Measurements from ENCODE around the gene AP1S1. TPM values are rescaled to one million over a fixed set of nuclear protein-coding genes. Genes with fewer than 3 reads are reported as not detected.
"Not testable (repeated sequence)": the region's sequence is repeated elsewhere in the genome, so short reads cannot be mapped to it uniquely, and the experiment has no call there.

The AP1S1 gene
- polyA plus RNA-seq, 4 donors, result 62.7 to 134 (median 87.3) TPM

DNA sequence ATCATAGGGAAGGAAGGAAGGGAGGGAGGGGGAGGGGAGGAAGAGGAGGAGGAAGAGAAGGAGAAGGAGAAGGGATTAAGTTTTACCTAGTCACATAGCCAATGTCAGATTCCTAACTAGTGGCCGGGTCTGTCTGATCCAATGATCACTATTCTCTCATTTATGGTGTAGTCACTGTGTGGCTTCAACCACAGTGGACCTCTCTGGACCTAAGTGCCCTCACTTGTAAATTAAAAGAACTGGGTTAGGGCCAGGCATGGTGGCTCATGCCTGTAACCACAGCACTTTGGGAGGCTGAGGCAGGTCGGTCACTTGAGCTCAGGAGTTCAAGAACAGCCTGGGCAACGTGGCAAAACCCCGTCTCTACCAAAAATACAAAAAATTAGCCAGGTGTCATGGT lies 34.0 kb upstream of the AP1S1 start:
- no peaks in the 10 kb centered on the region for H3K36me3 ChIP-seq (ENCODE audit: control insufficient read depth in 3 of 3, insufficient read depth in 2 of 3, low read depth in 1 of 3, low read length in 3 of 3)
- 76 to 83% (median 80%) methylated on average over 4 of the region's 4 CpGs for WGBS, 3 donors
- H3K9me3 ChIP-seq (ENCODE audit: control insufficient read depth in 2 of 2, insufficient read depth in 1 of 2, low read depth in 1 of 2, low read length in 1 of 2), result no peaks in the 10 kb centered on the region
- no peak for FAIRE-seq
- peaks cover 0 to 22% (median 0%) of the 10 kb centered on the region in 3 donors for H3K4me1 ChIP-seq (ENCODE audit: control insufficient read depth in 3 of 3, insufficient read depth in 2 of 3, low read depth in 1 of 3, low read length in 2 of 3)
- no peak for DNase-seq
- H3K27me3 ChIP-seq (ENCODE audit: control insufficient read depth in 3 of 3, insufficient read depth in 3 of 3, low read length in 3 of 3), result peaks cover 0 to 9% (median 0%) of the 10 kb centered on the region in 3 donors
- no peak overlapping the region for H3K4me3 ChIP-seq (ENCODE audit: low read depth in 1 of 3, low read length in 3 of 3)
- H3K27ac ChIP-seq (ENCODE audit: low read depth in 1 of 3, low read length in 2 of 3), result no peak overlapping the region

GRCh38 chr7:101121631-101121990 lies 32.7 kb upstream of the AP1S1 start:
- not testable (repeated sequence) for H3K9me3 ChIP-seq (ENCODE audit: control insufficient read depth in 2 of 2, insufficient read depth in 1 of 2, low read depth in 1 of 2, low read length in 1 of 2); DNase-seq; H3K36me3 ChIP-seq (ENCODE audit: control insufficient read depth in 3 of 3, insufficient read depth in 2 of 3, low read depth in 1 of 3, low read length in 3 of 3); FAIRE-seq
- 61 to 87% (median 78%) methylated on average over 8 to 9 of the region's 9 CpGs for WGBS, 3 donors
- H3K4me1 ChIP-seq (ENCODE audit: control insufficient read depth in 3 of 3, insufficient read depth in 2 of 3, low read depth in 1 of 3, low read length in 2 of 3), result peaks cover 0 to 30% (median 0%) of the 10 kb centered on the region in 3 donors
- peak overlapping the region; percentile 70 to 91 (median 84) for H3K27ac ChIP-seq (ENCODE audit: low read depth in 1 of 3, low read length in 2 of 3)
- peak overlapping the region in 1 of 3 donors; percentile 39 for H3K4me3 ChIP-seq (ENCODE audit: low read depth in 1 of 3, low read length in 3 of 3)
- peaks cover 0 to 21% (median 0%) of the 10 kb centered on the region in 3 donors for H3K27me3 ChIP-seq (ENCODE audit: control insufficient read depth in 3 of 3, insufficient read depth in 3 of 3, low read length in 3 of 3)

DNA sequence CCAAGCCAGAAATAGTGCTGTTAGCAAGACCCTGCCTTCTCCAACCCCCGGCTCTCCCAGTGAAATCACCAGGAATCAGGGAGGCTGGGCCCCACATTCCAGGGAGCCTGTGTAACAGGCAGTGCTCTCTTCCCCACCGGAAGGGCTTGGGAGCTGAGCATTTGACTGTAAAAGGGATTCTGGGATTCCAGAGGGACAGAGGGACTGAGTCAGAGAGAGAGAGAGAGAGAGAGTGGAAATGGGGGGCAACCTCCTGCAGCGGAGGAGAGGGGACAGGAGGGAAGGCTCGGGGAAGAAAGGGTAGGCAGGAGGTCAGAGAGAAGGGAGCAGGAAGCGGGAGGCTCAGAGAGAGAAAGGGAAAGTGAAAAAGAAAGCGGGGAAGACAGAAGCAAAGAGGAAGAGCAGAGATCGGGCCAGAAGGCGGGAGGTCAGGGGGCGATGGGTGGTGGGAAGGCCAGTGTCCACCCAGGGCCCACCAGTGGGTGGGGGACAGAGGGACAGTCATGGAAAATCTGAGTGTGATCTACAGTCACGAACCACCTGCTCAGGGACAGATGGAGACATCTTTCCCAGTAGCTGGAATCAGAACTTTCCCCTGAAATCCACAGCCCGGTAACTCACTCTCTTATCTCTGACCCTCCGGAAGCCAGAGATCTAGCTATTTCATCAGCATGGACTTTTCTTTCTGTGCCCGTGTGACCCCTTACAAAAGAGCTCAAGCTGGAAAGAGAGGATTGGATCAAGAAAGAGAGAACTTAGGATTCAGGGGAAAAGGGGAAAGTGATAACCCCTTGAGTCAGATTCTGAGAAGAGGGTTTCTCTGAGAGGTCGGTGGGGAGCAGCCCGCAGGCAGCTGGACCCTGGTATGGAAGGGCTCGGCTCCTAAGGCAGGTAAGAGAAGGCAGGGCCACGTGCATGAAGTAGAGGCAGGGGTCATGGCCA lies 32.0 kb upstream of the AP1S1 start:
- H3K4me3 ChIP-seq (ENCODE audit: low read depth in 1 of 3, low read length in 3 of 3), result peak overlapping the region in 2 of 3 donors; percentile 39 to 50
- WGBS, 3 donors, result 11 to 17% (median 14%) methylated on average over 17 of the region's 17 CpGs
- FAIRE-seq, result no peak
- H3K4me1 ChIP-seq (ENCODE audit: control insufficient read depth in 3 of 3, insufficient read depth in 2 of 3, low read depth in 1 of 3, low read length in 2 of 3), result peaks cover 0 to 36% (median 0%) of the 10 kb centered on the region in 3 donors
- no peaks in the 10 kb centered on the region for H3K36me3 ChIP-seq (ENCODE audit: control insufficient read depth in 3 of 3, insufficient read depth in 2 of 3, low read depth in 1 of 3, low read length in 3 of 3)
- H3K27me3 ChIP-seq (ENCODE audit: control insufficient read depth in 3 of 3, insufficient read depth in 3 of 3, low read length in 3 of 3), result peaks cover 0 to 27% (median 0%) of the 10 kb centered on the region in 3 donors
- DNase-seq, result peak; percentile 66 to 84
- no peaks in the 10 kb centered on the region for H3K9me3 ChIP-seq (ENCODE audit: control insufficient read depth in 2 of 2, insufficient read depth in 1 of 2, low read depth in 1 of 2, low read length in 1 of 2)
- H3K27ac ChIP-seq (ENCODE audit: low read depth in 1 of 3, low read length in 2 of 3), result peak overlapping the region; percentile 70 to 91 (median 84)

DNA sequence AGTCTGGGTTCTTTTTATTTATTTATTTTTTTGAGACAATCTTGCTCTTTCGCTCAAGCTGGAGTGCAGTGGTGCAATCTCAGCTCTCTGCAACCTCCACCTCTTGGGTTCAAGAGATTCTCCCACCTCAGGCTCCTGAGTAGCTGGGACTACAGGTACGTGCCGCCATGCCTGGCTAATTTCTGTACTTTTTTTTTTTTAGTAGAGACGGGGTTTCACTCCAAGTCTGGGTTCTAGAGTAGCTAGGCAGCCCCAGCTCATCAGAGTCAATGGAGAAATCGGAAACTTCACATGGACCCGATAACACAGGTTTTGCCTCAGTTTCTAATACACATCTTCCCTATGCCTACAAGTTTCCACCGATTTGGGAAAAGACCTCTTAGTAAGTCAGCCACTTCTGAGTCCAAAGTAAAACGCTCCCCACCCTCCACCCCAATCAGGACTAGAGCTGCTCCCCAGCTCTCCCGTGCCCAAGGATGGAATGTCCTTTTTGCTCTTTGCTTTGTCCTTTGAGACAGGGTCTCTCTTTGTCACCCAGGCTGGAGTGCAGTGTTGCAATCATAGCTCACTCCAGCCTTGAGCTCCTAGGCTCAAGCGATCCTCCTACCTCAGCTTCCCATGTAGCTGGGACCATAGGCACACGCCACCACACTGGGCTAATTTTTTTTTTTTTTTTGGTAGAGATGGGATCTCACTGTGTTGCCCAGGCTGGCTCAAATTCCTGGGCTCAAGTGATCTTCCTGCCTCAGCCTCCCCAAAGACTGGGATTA lies 31.2 kb upstream of the AP1S1 start:
- Histone ChIP-seq H3K4me1 (ENCODE audit: control insufficient read depth in 3 of 3, insufficient read depth in 2 of 3, low read depth in 1 of 3, low read length in 2 of 3) (peaks cover 0 to 39% (median 0%) of the 10 kb centered on the region in 3 donors), H3K27me3 (ENCODE audit: control insufficient read depth in 3 of 3, insufficient read depth in 3 of 3, low read length in 3 of 3) (peaks cover 0 to 31% (median 0%) of the 10 kb centered on the region in 3 donors), H3K36me3 (ENCODE audit: control insufficient read depth in 3 of 3, insufficient read depth in 2 of 3, low read depth in 1 of 3, low read length in 3 of 3) (no peaks in the 10 kb centered on the region), H3K27ac (ENCODE audit: low read depth in 1 of 3, low read length in 2 of 3) (peak overlapping the region in 2 of 3 donors; percentile 84 to 91), H3K4me3 (ENCODE audit: low read depth in 1 of 3, low read length in 3 of 3) (no peak overlapping the region), H3K9me3 (ENCODE audit: control insufficient read depth in 2 of 2, insufficient read depth in 1 of 2, low read depth in 1 of 2, low read length in 1 of 2) (no peaks in the 10 kb centered on the region)
- WGBS, 3 donors, result 92 to 97% (median 94%) methylated on average over 11 of the region's 11 CpGs
- FAIRE-seq, result no peak
- no peak for DNase-seq

DNA sequence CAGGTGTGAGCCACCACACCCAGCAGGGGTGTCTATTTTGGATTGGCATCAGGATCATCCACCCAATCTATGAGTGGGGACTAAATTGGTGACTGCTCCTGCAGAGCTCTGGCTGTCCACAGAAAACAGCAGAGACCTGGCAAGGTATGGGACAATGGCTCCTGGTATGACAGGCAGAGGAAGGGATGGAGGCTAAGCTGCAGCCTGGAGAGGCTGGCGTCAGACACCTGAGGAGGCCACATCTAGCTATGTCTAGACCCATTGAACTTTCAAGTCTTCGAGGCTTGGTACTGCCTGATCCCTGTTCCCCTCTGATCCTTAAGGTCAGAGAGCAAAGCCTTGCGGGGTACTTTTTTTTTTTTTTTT lies 30.6 kb upstream of the AP1S1 start:
- FAIRE-seq (no peak), DNase-seq (no peak)
- H3K36me3 ChIP-seq (ENCODE audit: control insufficient read depth in 3 of 3, insufficient read depth in 2 of 3, low read depth in 1 of 3, low read length in 3 of 3), result no peaks in the 10 kb centered on the region
- H3K4me3 ChIP-seq (ENCODE audit: low read depth in 1 of 3, low read length in 3 of 3), result no peak overlapping the region
- H3K27ac ChIP-seq (ENCODE audit: low read depth in 1 of 3, low read length in 2 of 3), result no peak overlapping the region
- no peaks in the 10 kb centered on the region for H3K9me3 ChIP-seq (ENCODE audit: control insufficient read depth in 2 of 2, insufficient read depth in 1 of 2, low read depth in 1 of 2, low read length in 1 of 2)
- H3K4me1 ChIP-seq (ENCODE audit: control insufficient read depth in 3 of 3, insufficient read depth in 2 of 3, low read depth in 1 of 3, low read length in 2 of 3), result peaks cover 0 to 41% (median 0%) of the 10 kb centered on the region in 3 donors
- H3K27me3 ChIP-seq (ENCODE audit: control insufficient read depth in 3 of 3, insufficient read depth in 3 of 3, low read length in 3 of 3), result peaks cover 0 to 33% (median 0%) of the 10 kb centered on the region in 3 donors
- 83 to 95% (median 85%) methylated on average over 3 of the region's 3 CpGs for whole genome bisulfite sequencing, 3 donors

DNA sequence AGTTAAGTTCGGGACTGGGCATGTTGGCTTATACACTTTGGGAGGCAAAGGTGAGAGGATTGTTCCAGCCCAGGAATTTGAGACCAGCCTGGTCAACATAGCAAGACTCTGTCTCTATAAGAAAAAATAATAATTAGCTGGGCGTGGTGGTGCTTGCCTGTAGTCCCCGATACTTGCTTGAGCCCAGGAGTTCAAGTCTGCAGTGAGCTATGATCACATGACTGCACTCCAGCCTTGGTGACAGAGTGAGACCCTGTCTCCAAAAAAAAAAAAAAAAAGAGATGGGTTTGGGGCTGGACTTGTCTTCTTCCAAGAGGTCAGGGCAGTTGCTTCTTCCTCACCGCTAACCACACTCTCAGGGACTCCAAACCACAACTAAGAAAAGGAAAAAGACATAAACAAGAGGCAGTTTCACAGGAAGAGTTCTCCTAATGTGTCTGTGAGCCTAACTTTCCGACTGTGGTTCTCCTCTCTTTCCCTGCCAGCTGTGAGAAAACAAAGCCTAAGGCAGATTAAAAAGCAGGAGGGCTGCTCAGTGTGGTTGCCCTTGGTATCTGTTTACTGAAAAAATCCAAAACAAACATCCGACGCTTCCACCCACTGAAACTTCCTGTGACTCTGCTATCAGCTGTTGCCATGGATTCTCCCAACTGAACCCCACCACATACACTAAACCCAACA lies 29.8 kb upstream of the AP1S1 start:
- H3K27me3 ChIP-seq (ENCODE audit: control insufficient read depth in 3 of 3, insufficient read depth in 3 of 3, low read length in 3 of 3), result peaks cover 0 to 33% (median 0%) of the 10 kb centered on the region in 3 donors
- peak overlapping the region in 2 of 3 donors; percentile 18 to 73 for H3K27ac ChIP-seq (ENCODE audit: low read depth in 1 of 3, low read length in 2 of 3)
- H3K4me3 ChIP-seq (ENCODE audit: low read depth in 1 of 3, low read length in 3 of 3), result no peak overlapping the region
- DNase-seq (peak in 1 of 2 donors; percentile 32), FAIRE-seq (no peak)
- no peaks in the 10 kb centered on the region for H3K9me3 ChIP-seq (ENCODE audit: control insufficient read depth in 2 of 2, insufficient read depth in 1 of 2, low read depth in 1 of 2, low read length in 1 of 2)
- no peaks in the 10 kb centered on the region for H3K36me3 ChIP-seq (ENCODE audit: control insufficient read depth in 3 of 3, insufficient read depth in 2 of 3, low read depth in 1 of 3, low read length in 3 of 3)
- peaks cover 0 to 41% (median 0%) of the 10 kb centered on the region in 3 donors for H3K4me1 ChIP-seq (ENCODE audit: control insufficient read depth in 3 of 3, insufficient read depth in 2 of 3, low read depth in 1 of 3, low read length in 2 of 3)
- WGBS, 3 donors, result 35 to 71% (median 50%) methylated on average over 7 of the region's 7 CpGs

DNA sequence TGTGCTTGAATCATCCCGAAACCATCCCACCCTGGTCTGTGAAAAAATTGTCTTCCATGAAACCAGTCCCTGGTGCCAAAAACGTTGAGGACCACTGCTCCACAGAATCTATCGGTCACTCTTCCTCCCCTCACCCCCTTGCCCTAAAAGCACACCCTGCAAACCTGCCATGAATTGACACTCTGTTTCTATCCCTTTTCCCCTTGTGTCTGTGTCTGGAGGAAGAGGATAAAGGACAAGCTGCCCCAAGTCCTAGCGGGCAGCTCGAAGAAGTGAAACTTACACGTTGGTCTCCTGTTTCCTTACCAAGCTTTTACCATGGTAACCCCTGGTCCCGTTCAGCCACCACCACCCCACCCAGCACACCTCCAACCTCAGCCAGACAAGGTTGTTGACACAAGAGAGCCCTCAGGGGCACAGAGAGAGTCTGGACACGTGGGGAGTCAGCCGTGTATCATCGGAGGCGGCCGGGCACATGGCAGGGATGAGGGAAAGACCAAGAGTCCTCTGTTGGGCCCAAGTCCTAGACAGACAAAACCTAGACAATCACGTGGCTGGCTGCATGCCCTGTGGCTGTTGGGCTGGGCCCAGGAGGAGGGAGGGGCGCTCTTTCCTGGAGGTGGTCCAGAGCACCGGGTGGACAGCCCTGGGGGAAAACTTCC lies 28.2 kb upstream of the AP1S1 start:
- FAIRE-seq (no peak), DNase-seq (peak in 1 of 2 donors; percentile 65)
- Histone ChIP-seq H3K27ac (ENCODE audit: low read depth in 1 of 3, low read length in 2 of 3) (peak overlapping the region in 2 of 3 donors; percentile 44 to 67), H3K27me3 (ENCODE audit: control insufficient read depth in 3 of 3, insufficient read depth in 3 of 3, low read length in 3 of 3) (peaks cover 0 to 33% (median 0%) of the 10 kb centered on the region in 3 donors), H3K4me3 (ENCODE audit: low read depth in 1 of 3, low read length in 3 of 3) (no peak overlapping the region), H3K4me1 (ENCODE audit: control insufficient read depth in 3 of 3, insufficient read depth in 2 of 3, low read depth in 1 of 3, low read length in 2 of 3) (peaks cover 0 to 41% (median 0%) of the 10 kb centered on the region in 3 donors), H3K9me3 (ENCODE audit: control insufficient read depth in 2 of 2, insufficient read depth in 1 of 2, low read depth in 1 of 2, low read length in 1 of 2) (no peaks in the 10 kb centered on the region), H3K36me3 (ENCODE audit: control insufficient read depth in 3 of 3, insufficient read depth in 2 of 3, low read depth in 1 of 3, low read length in 3 of 3) (no peaks in the 10 kb centered on the region)
- 26 to 35% (median 32%) methylated on average over 15 of the region's 15 CpGs for WGBS, 3 donors
